Endothelial cell of umbilical vein (primary cell): ENCODE measurements around the gene MBNL2. TPM values are rescaled to one million over a fixed set of nuclear protein-coding genes. Genes with fewer than 3 reads are reported as not detected.

Experiments used
- BruUV-seq: library from RNA; stranded (reverse); fragments of 400-500 nt; replicated peaks from 2 replicates; lab custom pipeline; 2021; lab: Mats Ljungman, UMichigan
- CTCF ChIA-PET: fragments of 300-600, 350-600 bp; sonication (Branson Sonifier 250); formaldehyde crosslinking; loops from one replicate; lab custom pipeline; 2021; ENCODE audit warnings: antibody characterized with exemption, inconsistent platforms; lab: Charles Lee
- POLR2A ChIA-PET: fragments of 300-600, 350-600 bp; sonication (Branson Sonifier 250); formaldehyde crosslinking; loops from one replicate; lab custom pipeline; 2021; ENCODE audit warnings: antibody characterized with exemption, inconsistent platforms; lab: Charles Lee
- DNase-seq: peaks from one replicate; pipeline ENCODE4 v3.0.0-alpha.2; 2011; ENCODE audit warnings: low read depth, low spot score
- FAIRE-seq: peaks from 2 replicates; lab custom pipeline; 2011; peaks lifted over from hg19 to GRCh38; lab: Jason Lieb, UNC
- H2AFZ ChIP-seq: 2 replicates; pipeline ENCODE4 v1.6.0; 2012; ENCODE audit warnings: low read depth, low read length, control low read depth, inconsistent platforms
- H3K27ac ChIP-seq: 2 replicates; pipeline ENCODE4 v1.5.1; 2011; ENCODE audit warnings: low read depth, mild to moderate bottlenecking, control low read depth, low read length, moderate library complexity; ENCODE audit not compliant: insufficient read depth
- H3K27me3 ChIP-seq, 2 experiments: 2 replicates each; pipeline versions ENCODE4 v1.6.0 to v1.6.1; 2011; ENCODE audit warnings: low read length in 2 of 2, mixed read lengths in 1 of 2; ENCODE audit not compliant: control insufficient read depth in 2 of 2, insufficient read depth in 2 of 2
- H3K36me3 ChIP-seq, 2 experiments: 2 replicates in 1 of 2; 3 replicates in 1 of 2; pipeline ENCODE4 v1.5.1; 2011; ENCODE audit warnings: low read length in 2 of 2, mild to moderate bottlenecking in 1 of 2, moderate library complexity in 1 of 2; ENCODE audit not compliant: control insufficient read depth in 2 of 2, insufficient read depth in 2 of 2; ENCODE audit errors: extremely low read depth in 1 of 2
- H3K4me1 ChIP-seq: 3 replicates; pipeline ENCODE4 v1.5.1; 2011; ENCODE audit warnings: mild to moderate bottlenecking, low read length; ENCODE audit not compliant: control insufficient read depth, insufficient read depth; ENCODE audit errors: extremely low read depth
- H3K4me2 ChIP-seq: 2 replicates; pipeline ENCODE4 v1.6.1; 2011; ENCODE audit warnings: low read length, control low read depth, mixed read lengths; ENCODE audit not compliant: insufficient read depth
- H3K4me3 ChIP-seq, 3 experiments: fragments of 200-600 bp in 1 of 3; sonication (generic), shearing (Covaris generic) in 1 of 3; replicated peaks in 1 of 3; 2 replicates each; pipeline ENCODE4 v1.5.1; 2011 to 2016; ENCODE audit warnings: control low read depth in 3 of 3, low read length in 3 of 3, mild to moderate bottlenecking in 2 of 3, inconsistent platforms in 1 of 3, low read depth in 1 of 3, moderate library complexity in 1 of 3; ENCODE audit not compliant: insufficient read depth in 1 of 3
- H3K79me2 ChIP-seq: 2 replicates; pipeline ENCODE4 v1.6.0; 2012; ENCODE audit warnings: low read length, inconsistent platforms; ENCODE audit not compliant: control insufficient read depth, insufficient read depth
- H3K9ac ChIP-seq: replicated peaks from 2 replicates; pipeline ENCODE3; 2011; ENCODE audit warnings: low read length, control low read depth; ENCODE audit not compliant: insufficient read depth; ENCODE audit errors: extremely low read depth
- H3K9me1 ChIP-seq: replicated peaks from 3 replicates; pipeline ENCODE4 v1.6.0; 2011; ENCODE audit warnings: mild to moderate bottlenecking, low read length; ENCODE audit not compliant: control insufficient read depth, insufficient read depth; ENCODE audit errors: extremely low read depth
- H3K9me3 ChIP-seq: replicated peaks from 2 replicates; pipeline ENCODE4 v1.5.1; 2012; ENCODE audit warnings: low read length, inconsistent platforms; ENCODE audit not compliant: control insufficient read depth, insufficient read depth
- H4K20me1 ChIP-seq: replicated peaks from 2 replicates; pipeline ENCODE3; 2011; ENCODE audit warnings: mild to moderate bottlenecking, low read length; ENCODE audit not compliant: control insufficient read depth, insufficient read depth; ENCODE audit errors: extremely low read depth
- CTCF ChIP-seq, 2 donors: IDR thresholded peaks; 1 replicate in 1 of 2; 2 replicates in 1 of 2; pipeline ENCODE4 v1.5.1; 2011; ENCODE audit warnings: low read length in 2 of 2, mild to moderate bottlenecking in 2 of 2, moderate library complexity in 2 of 2, control low read depth in 1 of 2, inconsistent platforms in 1 of 2, low read depth in 1 of 2; ENCODE audit not compliant: insufficient read depth in 1 of 2; ENCODE audit errors: extremely low read depth in 1 of 2
- EZH2 ChIP-seq: IDR thresholded peaks from 2 replicates; pipeline ENCODE4 v1.6.1; 2012; ENCODE audit warnings: borderline replicate concordance, low read depth, mild to moderate bottlenecking, moderate library complexity, low read length, inconsistent platforms; ENCODE audit not compliant: severe bottlenecking
- FOS ChIP-seq: IDR thresholded peaks from 2 replicates; pipeline ENCODE4 v1.6.1; 2011; ENCODE audit warnings: mild to moderate bottlenecking, low read length, moderate library complexity, borderline replicate concordance; ENCODE audit not compliant: insufficient read depth
- GATA2 ChIP-seq: IDR thresholded peaks from 2 replicates; pipeline ENCODE4 v1.7.0; 2011; ENCODE audit warnings: low read depth, mild to moderate bottlenecking, moderate library complexity, mixed read lengths, low read length; ENCODE audit not compliant: insufficient read length, insufficient read depth
- JUN ChIP-seq: IDR thresholded peaks from 2 replicates; pipeline ENCODE4 v1.6.1; 2011; ENCODE audit warnings: borderline replicate concordance, low read depth; ENCODE audit not compliant: insufficient read length, insufficient read depth
- MYC ChIP-seq: IDR thresholded peaks from one replicate; pipeline ENCODE4 v1.6.1; 2011; ENCODE audit warnings: mild to moderate bottlenecking, low read depth, low read length
- POLR2A ChIP-seq: IDR thresholded peaks from 2 replicates; pipeline ENCODE4 v1.6.1; 2012; ENCODE audit warnings: low read depth, mild to moderate bottlenecking, control low read depth, low read length
- POLR2AphosphoS5 ChIP-seq: IDR thresholded peaks from 2 replicates; pipeline ENCODE4 v1.6.1; 2012; ENCODE audit warnings: low read depth, mild to moderate bottlenecking, control low read depth, low read length, moderate library complexity; ENCODE audit not compliant: insufficient read depth
- dilution Hi-C: fragments of 300-500 bp; cut with MboI; formaldehyde crosslinking; loops from one replicate; pipeline ENCODE4 v1.15.0; 2019; ENCODE audit warnings: low sequenced_read_pairs; ENCODE audit not compliant: extremely low pct_ligation_motif_present
- intact Hi-C: fragments of 100-400 bp; cut with micrococcal nuclease; formaldehyde crosslinking; loops from one replicate; pipeline ENCODE4 v1.10.0; 2022
- polyA plus RNA-seq, 4 experiments: library from polyadenylated mRNA; depleted of rRNA in 3 of 4; stranded (reverse) in 3 of 4; unstranded in 1 of 4; fragments of >200 nt; gene quantifications; 2 replicates each; pipeline versions ENCODE4 v1.2.1 to v1.2.3, GENCODE V29; 2011 to 2012; ENCODE audit warnings: missing spikeins in 1 of 4
- total RNA-seq: library from RNA; stranded (reverse); gene quantifications from 2 replicates; pipeline ENCODE4 v1.2.3, GENCODE V29; 2021
- TF ChIP-seq, protein P1 (sequence below): IDR thresholded peaks from 2 replicates; pipeline ENCODE4 v1.6.1; 2011; ENCODE audit not compliant: insufficient read depth, insufficient read length

MBNL2 gene
- total and polyA plus RNA-seq, 2 donors (not counting 3 experiments of a cell fraction or from before 2014, with no cell fraction given) = 32.9 to 76.5 TPM

- no peak for TF ChIP-seq POLR2A
- no peak for TF ChIP-seq CTCF (IDR thresholded peaks at IDR 0.05; ENCODE audit: extremely low read depth in 1 of 2, insufficient read depth in 1 of 2, low read depth in 1 of 2, low read length in 2 of 2)
- no peak for TF ChIP-seq POLR2AphosphoS5
- no peak for TF ChIP-seq FOS
- TF ChIP-seq, protein P1, sequence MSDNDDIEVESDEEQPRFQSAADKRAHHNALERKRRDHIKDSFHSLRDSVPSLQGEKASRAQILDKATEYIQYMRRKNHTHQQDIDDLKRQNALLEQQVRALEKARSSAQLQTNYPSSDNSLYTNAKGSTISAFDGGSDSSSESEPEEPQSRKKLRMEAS = no peak
- TF ChIP-seq MYC = no peak
- TF ChIP-seq JUN = no peak
- no peak for TF ChIP-seq EZH2
- TF ChIP-seq GATA2 = no peak
- H3K4me3 ChIP-seq = no peak overlapping the region
- H2AFZ ChIP-seq = no peak overlapping the region
- intact Hi-C loops (no loop called here), dilution Hi-C loops (no loop called here)
- peaks cover 62% of the 10 kb centered on the region for H3K79me2 ChIP-seq
- no peaks in the 10 kb centered on the region for H3K9me1 ChIP-seq
- no peaks in the 10 kb centered on the region for H3K36me3 ChIP-seq
- DNase-seq (no peak), FAIRE-seq (no peak)
- no peak overlapping the region for H3K4me2 ChIP-seq
- CTCF ChIA-PET = no interaction called here
- POLR2A ChIA-PET = no interaction called here
- BruUV-seq = no TSS peak
- H3K27ac ChIP-seq = no peak overlapping the region
- no peaks in the 10 kb centered on the region for H3K27me3 ChIP-seq
- no peak overlapping the region for H3K9ac ChIP-seq
- no peaks in the 10 kb centered on the region for H4K20me1 ChIP-seq
- no peaks in the 10 kb centered on the region for H3K9me3 ChIP-seq
- H3K4me1 ChIP-seq = peaks cover 22% of the 10 kb centered on the region
Measured at GRCh38 chr13:97440598-97441170, 218.6 kb downstream of the MBNL2 start.
